ENCODE measurements around the gene THADA. TPM values are rescaled to one million over a fixed set of nuclear protein-coding genes. Genes with fewer than 3 reads are reported as not detected.

The THADA gene
- total RNA-seq, 1 donor: 39.4 TPM

GRCh38 chr2:43313642-43314017, 282.2 kb downstream of the THADA start:
- Histone ChIP-seq H3K9me3 (ENCODE audit: low read depth, low read length) (no peaks in the 10 kb centered on the region), H2AFZ (ENCODE audit: low read length) (no peak overlapping the region), H3K4me3 (ENCODE audit: insufficient read depth, low read length) (no peak overlapping the region), H3K4me1 (ENCODE audit: insufficient read depth, low read length) (peaks cover 17% of the 10 kb centered on the region), H4K20me1 (ENCODE audit: insufficient read depth, low read length) (peaks cover 11% of the 10 kb centered on the region), H3K27me3 (ENCODE audit: insufficient read depth, low read length) (no peaks in the 10 kb centered on the region), H3K4me2 (ENCODE audit: insufficient read depth, low read length) (no peak overlapping the region), H3K79me2 (ENCODE audit: insufficient read depth, low read length) (no peaks in the 10 kb centered on the region), H3K27ac (ENCODE audit: low read depth, low read length) (no peak overlapping the region), H3K36me3 (ENCODE audit: insufficient read depth, low read length) (no peaks in the 10 kb centered on the region)
- no peak for DNase-seq (ENCODE audit: insufficient read length, low spot score, missing footprints)
- no peak for TF ChIP-seq CTCF (IDR thresholded peaks at IDR 0.05; ENCODE audit: extremely low read depth, low read depth, low read length)

- no peaks in the 10 kb centered on the region for H3K27me3 ChIP-seq (ENCODE audit: insufficient read depth, low read length)
- peaks cover 11% of the 10 kb centered on the region for H4K20me1 ChIP-seq (ENCODE audit: insufficient read depth, low read length)
- no peaks in the 10 kb centered on the region for H3K79me2 ChIP-seq (ENCODE audit: insufficient read depth, low read length)
- H3K36me3 ChIP-seq (ENCODE audit: insufficient read depth, low read length): no peaks in the 10 kb centered on the region
- H3K27ac ChIP-seq (ENCODE audit: low read depth, low read length): no peak overlapping the region
- H3K4me2 ChIP-seq (ENCODE audit: insufficient read depth, low read length): peak overlapping the region; percentile 44
- no peak overlapping the region for H3K4me3 ChIP-seq (ENCODE audit: insufficient read depth, low read length)
- peaks cover 16% of the 10 kb centered on the region for H3K4me1 ChIP-seq (ENCODE audit: insufficient read depth, low read length)
- no peak overlapping the region for H2AFZ ChIP-seq (ENCODE audit: low read length)
- TF ChIP-seq CTCF (IDR thresholded peaks at IDR 0.05; ENCODE audit: extremely low read depth, low read depth, low read length): no peak
- peak; percentile 79 for DNase-seq (ENCODE audit: insufficient read length, low spot score, missing footprints)
- no peaks in the 10 kb centered on the region for H3K9me3 ChIP-seq (ENCODE audit: low read depth, low read length)
Measured at GRCh38 chr2:43312755-43313641, 282.8 kb downstream of the THADA start.

- TF ChIP-seq CTCF (IDR thresholded peaks at IDR 0.05; ENCODE audit: extremely low read depth, low read depth, low read length): no peak
- Histone ChIP-seq H3K4me1 (ENCODE audit: insufficient read depth, low read length) (peaks cover 16% of the 10 kb centered on the region), H2AFZ (ENCODE audit: low read length) (no peak overlapping the region), H3K36me3 (ENCODE audit: insufficient read depth, low read length) (no peaks in the 10 kb centered on the region), H4K20me1 (ENCODE audit: insufficient read depth, low read length) (peaks cover 11% of the 10 kb centered on the region), H3K9me3 (ENCODE audit: low read depth, low read length) (no peaks in the 10 kb centered on the region), H3K27me3 (ENCODE audit: insufficient read depth, low read length) (no peaks in the 10 kb centered on the region), H3K27ac (ENCODE audit: low read depth, low read length) (no peak overlapping the region), H3K79me2 (ENCODE audit: insufficient read depth, low read length) (no peaks in the 10 kb centered on the region), H3K4me2 (ENCODE audit: insufficient read depth, low read length) (no peak overlapping the region), H3K4me3 (ENCODE audit: insufficient read depth, low read length) (no peak overlapping the region)
- no peak for DNase-seq (ENCODE audit: insufficient read length, low spot score, missing footprints)
Measured at GRCh38 chr2:43311276-43311675, 284.6 kb downstream of the THADA start.

GRCh38 chr2:43309935-43310334, 285.9 kb downstream of the THADA start:
- no peak overlapping the region for H3K4me2 ChIP-seq (ENCODE audit: insufficient read depth, low read length)
- no peak for DNase-seq (ENCODE audit: insufficient read length, low spot score, missing footprints)
- H3K4me1 ChIP-seq (ENCODE audit: insufficient read depth, low read length): peaks cover 19% of the 10 kb centered on the region
- H3K27ac ChIP-seq (ENCODE audit: low read depth, low read length): no peak overlapping the region
- H3K36me3 ChIP-seq (ENCODE audit: insufficient read depth, low read length): no peaks in the 10 kb centered on the region
- no peak overlapping the region for H3K4me3 ChIP-seq (ENCODE audit: insufficient read depth, low read length)
- H3K79me2 ChIP-seq (ENCODE audit: insufficient read depth, low read length): no peaks in the 10 kb centered on the region
- H2AFZ ChIP-seq (ENCODE audit: low read length): no peak overlapping the region
- TF ChIP-seq CTCF (IDR thresholded peaks at IDR 0.05; ENCODE audit: extremely low read depth, low read depth, low read length): no peak
- H3K27me3 ChIP-seq (ENCODE audit: insufficient read depth, low read length): no peaks in the 10 kb centered on the region
- no peaks in the 10 kb centered on the region for H3K9me3 ChIP-seq (ENCODE audit: low read depth, low read length)
- H4K20me1 ChIP-seq (ENCODE audit: insufficient read depth, low read length): peaks cover 11% of the 10 kb centered on the region

Data from osteoblast (primary cell).